HG03060 (cell line): ENCODE data around the gene TTC38.
"Not testable (repeated sequence)": the region's sequence is repeated elsewhere in the genome, so short reads cannot be mapped to it uniquely, and the experiment has no call there.

ENCODE experiments used
- ATAC-seq: cut with Tn5 transposase; IDR thresholded peaks from one replicate; pipeline ENCODE4 v1.9.1; 2021; ENCODE audit warnings: low read depth, moderate number of reproducible peaks; ENCODE audit not compliant: unreplicated experiment

Gene TTC38

GRCh38 chr22:46293577-46294260, 25.9 kb downstream of the TTC38 start:
- no peak for ATAC-seq

GRCh38 chr22:46294784-46295183, 27.0 kb downstream of the TTC38 start:
- ATAC-seq, result no peak

GRCh38 chr22:46295277-46295971, 27.6 kb downstream of the TTC38 start:
- ATAC-seq, result no peak

DNA sequence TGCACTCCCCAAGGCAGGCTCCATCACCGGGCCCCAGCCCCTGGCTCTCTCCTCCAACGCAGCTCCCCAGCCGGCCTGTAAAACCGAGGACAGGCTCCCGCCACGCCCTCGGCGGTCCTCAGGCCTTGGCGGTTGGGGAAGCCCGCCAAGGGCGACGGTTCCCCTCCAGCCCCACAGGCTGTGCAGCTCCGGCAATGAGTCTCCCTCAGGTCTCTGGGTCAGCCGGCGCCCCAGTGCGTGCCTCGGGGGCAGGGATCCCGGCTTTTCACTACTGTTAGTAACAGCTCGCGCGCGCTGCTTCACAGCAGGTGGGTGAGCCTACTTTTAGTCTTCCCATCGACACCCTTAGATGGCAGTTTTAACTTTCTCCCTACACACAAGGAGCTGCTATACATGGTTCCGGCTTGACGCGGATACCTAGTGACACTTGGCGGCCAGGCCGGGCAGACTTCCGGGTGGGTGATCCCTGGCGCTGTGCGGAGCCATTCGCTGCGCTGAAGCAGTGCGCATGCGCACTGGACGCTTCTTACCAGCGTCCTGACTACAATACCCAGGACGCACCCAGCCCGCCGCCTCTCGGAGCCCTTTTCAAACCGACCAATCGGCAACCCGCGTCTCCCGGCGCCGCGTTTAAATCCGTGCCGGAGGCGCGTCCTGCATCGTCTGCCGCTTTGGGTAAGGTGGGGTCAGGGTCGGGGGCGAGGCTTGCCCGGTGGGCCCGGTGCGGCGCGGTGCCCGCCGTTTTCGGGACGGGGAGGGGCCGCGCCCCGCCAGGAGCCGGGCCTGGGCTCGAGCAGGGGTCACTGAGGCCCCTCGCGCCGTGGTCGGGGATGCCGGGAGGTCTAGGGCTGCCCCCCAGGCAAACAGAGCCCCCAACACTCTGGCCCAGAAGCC, 28.7 kb downstream of the TTC38 start, which contains the start of gene GTSE1:
TSS of gene GTSE1 (plus strand) at position 614 of the 894 bp plus-strand sequence. CDS start 531 bp downstream, outside the sequence.
- ATAC-seq, result peak; percentile 81

DNA sequence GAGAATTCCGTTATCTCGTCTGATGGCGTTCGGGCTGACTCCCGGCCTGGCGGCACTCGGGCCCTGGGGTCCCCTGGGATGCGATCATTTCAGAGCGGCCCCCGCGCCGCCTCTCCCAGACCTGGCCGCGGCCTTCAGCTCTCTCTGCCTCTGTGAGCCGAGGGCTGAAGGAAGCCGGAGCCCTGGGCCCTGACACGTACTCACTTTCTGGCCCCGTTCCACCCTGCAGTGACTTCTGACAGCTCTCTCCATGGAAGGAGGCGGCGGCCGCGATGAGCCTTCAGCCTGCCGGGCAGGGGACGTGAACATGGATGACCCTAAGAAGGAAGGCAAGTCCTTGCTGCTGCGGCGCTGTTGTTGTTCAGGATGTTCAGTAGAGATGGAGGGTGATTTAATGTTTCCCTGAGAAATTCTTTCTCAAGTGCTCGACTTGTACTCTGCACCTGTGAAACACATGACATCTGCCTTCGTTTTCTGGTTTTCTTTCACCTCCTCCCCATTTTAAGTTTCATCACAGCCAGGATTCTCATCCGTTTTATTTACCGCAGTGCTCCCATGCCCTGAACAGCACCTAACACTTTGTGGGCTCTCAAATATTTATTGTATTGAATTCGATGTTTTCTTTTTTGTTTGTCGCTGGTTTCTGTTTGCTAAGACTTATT, 29.5 kb downstream of the TTC38 start:
- no peak for ATAC-seq

GRCh38 chr22:46299101-46299500, 31.3 kb downstream of the TTC38 start:
- no peak for ATAC-seq

DNA sequence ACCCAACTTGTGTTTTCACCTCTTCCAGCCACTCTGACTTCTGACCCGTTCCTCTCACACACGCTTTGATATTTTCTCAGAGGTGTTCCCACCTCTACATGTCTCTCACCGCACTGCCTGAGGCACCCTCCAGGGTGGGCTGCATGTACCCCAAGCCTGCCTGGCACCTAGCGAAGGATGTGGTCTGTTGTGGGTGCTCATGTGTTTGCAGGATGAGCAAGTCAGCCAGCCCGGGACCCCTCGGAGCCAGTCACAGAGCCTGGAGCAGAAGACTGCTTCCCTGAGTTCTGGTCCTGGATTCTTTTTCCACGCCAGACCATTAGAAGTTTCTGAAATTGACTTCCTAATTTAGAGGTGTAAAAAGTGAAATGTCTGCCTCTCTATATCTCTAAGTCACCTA, 32.7 kb downstream of the TTC38 start:
- ATAC-seq, result no peak

DNA sequence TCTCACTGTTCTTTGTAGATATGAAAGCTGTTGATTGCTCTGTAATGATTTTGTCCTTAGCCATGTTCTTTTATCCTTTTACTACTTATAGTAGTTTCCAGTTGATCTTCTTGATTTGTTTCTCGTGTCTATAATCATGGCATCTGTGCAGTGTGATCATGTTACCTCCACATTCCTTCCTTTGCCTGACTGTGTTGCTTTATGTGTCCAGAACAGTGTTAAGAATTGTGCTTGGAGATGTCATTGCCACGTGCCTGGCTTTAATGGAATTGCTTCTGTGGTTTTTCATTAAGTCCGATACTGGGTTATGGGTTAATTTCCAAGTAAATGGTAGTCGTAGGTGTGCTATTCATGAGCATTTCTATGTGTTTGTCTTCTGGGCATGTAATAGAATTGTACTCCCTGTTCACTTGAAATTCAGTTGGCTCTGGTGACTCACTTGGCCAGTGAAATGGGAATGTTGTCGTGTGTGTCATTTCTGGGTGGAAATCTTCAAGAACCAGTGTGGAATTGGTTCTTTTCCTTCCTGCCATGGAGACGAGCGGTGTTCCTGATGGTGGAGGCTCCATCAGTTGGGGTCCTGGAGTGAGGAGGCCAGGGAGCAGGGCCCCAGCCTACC, 35.6 kb downstream of the TTC38 start:
- ATAC-seq, result no peak

DNA sequence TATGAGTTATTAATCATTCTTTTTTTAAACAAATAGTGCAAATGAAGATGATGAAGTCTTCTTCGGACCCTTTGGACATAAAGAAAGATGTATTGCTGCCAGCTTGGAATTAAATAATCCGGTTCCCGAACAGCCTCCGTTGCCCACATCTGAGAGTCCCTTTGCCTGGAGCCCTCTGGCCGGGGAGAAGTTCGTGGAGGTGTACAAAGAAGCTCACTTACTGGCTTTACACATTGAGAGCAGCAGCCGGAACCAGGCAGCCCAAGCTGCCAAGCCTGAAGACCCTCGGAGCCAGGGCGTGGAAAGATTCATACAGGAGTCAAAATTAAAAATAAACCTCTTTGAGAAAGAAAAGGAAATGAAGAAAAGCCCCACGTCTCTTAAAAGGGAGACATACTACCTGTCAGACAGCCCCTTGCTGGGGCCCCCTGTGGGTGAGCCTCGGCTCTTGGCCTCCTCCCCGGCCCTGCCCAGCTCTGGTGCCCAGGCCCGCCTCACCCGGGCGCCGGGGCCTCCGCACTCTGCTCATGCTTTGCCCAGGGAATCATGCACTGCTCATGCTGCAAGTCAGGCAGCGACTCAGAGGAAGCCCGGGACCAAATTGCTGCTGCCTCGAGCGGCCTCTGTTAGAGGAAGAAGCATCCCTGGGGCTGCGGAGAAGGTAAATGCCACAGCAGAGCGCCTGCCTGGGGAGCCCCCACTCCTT, 40.6 kb downstream of the TTC38 start:
- no peak for ATAC-seq

GRCh38 chr22:46309526-46310085, 41.8 kb downstream of the TTC38 start:
- no peak for ATAC-seq

DNA sequence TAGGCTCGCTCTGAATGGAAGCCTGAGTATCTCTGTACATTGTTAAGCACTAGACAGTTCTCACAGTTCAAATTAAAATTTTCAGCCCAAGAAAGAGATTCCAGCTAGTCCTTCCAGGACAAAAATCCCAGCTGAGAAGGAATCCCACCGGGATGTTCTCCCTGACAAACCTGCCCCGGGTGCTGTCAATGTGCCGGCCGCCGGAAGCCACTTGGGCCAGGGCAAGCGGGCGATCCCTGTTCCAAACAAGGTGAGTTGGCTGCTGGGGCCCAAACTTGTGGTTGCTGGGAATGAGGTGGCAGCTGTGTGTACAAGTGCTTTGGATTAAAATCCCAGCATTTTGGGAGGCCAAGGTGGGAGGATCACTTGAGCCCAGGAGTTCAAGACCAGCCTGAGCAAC, 44.2 kb downstream of the TTC38 start:
- ATAC-seq, result no peak

GRCh38 chr22:46312848-46313247, 45.0 kb downstream of the TTC38 start:
- not testable (repeated sequence) for ATAC-seq

DNA sequence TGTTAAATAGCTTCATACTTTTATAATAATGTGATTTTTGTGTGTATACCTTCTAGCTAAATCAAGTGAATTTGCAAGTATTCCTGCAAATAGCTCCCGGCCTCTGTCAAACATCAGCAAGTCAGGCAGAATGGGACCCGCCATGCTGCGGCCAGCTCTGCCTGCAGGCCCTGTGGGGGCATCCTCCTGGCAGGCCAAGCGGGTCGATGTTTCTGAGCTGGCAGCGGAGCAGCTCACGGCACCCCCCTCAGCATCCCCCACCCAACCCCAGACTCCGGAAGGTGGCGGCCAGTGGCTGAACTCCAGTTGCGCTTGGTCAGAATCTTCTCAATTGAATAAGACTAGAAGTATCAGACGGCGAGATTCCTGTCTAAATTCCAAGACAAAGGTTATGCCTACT, 48.2 kb downstream of the TTC38 start:
- ATAC-seq, result no peak

DNA sequence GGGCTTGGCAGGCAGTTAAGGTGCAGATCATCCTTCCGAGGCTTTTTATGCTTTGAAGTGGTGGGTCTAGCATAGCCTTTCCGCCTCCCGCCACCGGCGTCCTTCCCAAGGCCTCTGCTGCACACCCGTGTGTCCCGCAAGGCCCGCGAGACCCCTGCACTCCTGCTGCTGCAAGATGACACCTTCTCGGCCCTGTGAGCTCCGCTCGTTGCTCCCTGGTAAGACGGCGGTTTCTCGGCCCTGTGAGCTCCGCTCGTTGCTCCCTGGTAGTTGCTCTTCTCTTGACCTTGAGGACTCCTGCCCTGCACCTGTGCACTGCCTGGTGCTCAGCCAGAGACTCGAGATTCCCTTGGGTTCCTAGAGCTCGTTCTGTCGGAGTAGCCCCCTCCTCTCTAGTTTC, 49.8 kb downstream of the TTC38 start:
- no peak for ATAC-seq

- no peak for ATAC-seq
These were observed 50.8 kb downstream of the TTC38 start for GRCh38 chr22:46318576-46318975.

GRCh38 chr22:46319319-46319718, 51.5 kb downstream of the TTC38 start:
- no peak for ATAC-seq

DNA sequence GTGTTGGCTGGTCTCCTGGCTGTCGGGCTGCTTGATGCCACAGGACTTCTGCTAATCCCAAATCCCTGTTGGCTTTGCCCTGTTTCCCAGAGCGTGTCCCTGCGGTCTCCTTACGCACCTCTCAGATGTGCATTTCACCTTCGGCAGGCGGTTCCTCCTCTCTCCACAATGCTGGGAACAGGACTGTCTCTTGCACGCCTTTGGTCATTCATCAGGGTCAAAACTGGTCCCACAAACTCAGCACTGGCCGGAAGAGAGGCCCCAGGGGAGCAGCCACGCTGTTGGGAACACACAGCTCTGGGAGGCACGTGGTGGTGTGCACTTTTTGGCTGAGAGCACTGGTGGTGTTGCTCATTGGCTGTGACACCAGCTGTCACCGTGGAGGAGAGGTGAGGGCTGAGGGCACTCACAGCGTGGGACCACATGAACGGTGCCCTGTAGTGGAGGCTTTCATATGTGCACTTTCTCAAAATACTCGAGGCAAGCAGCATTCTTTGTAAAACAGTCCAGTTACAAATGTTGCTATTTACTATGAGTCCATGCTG, 52.4 kb downstream of the TTC38 start:
- ATAC-seq, result no peak

DNA sequence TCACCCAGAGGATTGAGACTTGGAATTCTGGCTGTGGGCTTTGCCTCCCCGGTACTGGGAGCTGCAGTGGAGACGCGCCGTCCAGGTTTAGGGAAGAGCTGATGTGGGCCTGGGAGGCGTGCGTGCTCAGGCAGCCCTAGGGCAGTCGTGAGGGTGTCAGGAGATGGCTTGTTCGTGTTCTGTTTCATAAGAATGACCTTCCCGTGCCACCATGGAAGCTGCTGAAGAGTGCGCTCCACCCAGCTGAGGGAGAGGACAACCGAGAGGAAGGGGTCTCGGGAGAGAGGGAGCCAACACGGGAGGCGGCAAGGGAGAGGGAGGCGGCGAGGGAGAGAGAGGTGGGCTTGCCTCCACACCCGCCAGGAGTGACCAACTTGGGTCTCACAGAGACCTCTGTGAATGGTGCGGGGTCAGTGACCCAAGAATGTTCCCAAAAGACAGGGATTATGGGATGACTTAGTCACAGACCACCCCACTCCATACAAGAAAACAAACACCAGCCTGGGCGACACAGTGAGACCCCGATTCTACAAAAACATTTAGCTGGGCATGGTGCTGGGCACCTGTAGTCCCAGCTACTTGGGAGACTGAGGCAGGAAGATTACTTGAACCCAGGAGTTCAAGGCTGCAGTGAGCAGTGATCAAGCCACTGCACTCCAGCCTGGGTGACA, 53.0 kb downstream of the TTC38 start:
- no peak for ATAC-seq
